K562 (cell line): ENCODE data around the gene VGLL4. TPM values are rescaled to one million over a fixed set of nuclear protein-coding genes. Genes with fewer than 3 reads are reported as not detected.

Experiments
- ATAC-seq: fragments of 200-7000 bp; cut with Tn5 transposase; 3 replicates; pipeline ENCODE4 v1.9.1; 2020; ENCODE audit warnings: moderate library complexity
- BruUV-seq: library from RNA; stranded (reverse); fragments of 400-500 nt; replicated peaks from 2 replicates; lab custom pipeline; 2021; lab: Mats Ljungman, UMichigan
- CTCF ChIA-PET: fragments of 300-600 bp; formaldehyde crosslinking; extraction: SDS; loops from one replicate; lab custom pipeline; 2021; ENCODE audit warnings: low intra/inter-chr PET ratio; lab: Yijun Ruan, JAX
- POLR2A ChIA-PET: fragments of 300-600, 350-650 bp; sonication (Branson Sonifier 250); formaldehyde crosslinking; extraction: SDS; loops from one replicate; lab custom pipeline; 2021; ENCODE audit warnings: antibody characterized with exemption, inconsistent platforms; lab: Yijun Ruan, JAX
- DNase-seq, 4 experiments: peaks; one replicate each; pipeline versions ENCODE4 v3.0.0 to v3.0.0-alpha.2; 2011 to 2018; ENCODE audit warnings: low spot score in 3 of 4, mixed read lengths in 3 of 4; ENCODE audit errors: extremely low read depth in 1 of 4
- FAIRE-seq: peaks from 2 replicates; lab custom pipeline; 2011; peaks lifted over from hg19 to GRCh38; lab: Jason Lieb, UNC
- H2AFZ ChIP-seq: 2 replicates; pipeline ENCODE4 v1.6.0; 2011; ENCODE audit warnings: low read depth, low read length, control low read depth, inconsistent platforms
- H3K27ac ChIP-seq: fragments of 200-600 bp; 3 replicates; pipeline ENCODE4 v1.8.0; 2011; ENCODE audit warnings: low read depth, mild to moderate bottlenecking, control low read depth, inconsistent platforms, low read length, moderate library complexity, mixed read lengths; ENCODE audit errors: extremely low read depth
- H3K27me3 ChIP-seq, 2 experiments: fragments of 300-600 bp in 1 of 2; 2 replicates in 1 of 2; 3 replicates in 1 of 2; pipeline versions ENCODE4 v1.6.0 to v1.8.0; 2011; ENCODE audit warnings: inconsistent platforms in 2 of 2, low read length in 2 of 2, mild to moderate bottlenecking in 1 of 2, mixed read lengths in 1 of 2, moderate library complexity in 1 of 2; ENCODE audit not compliant: control insufficient read depth in 2 of 2, insufficient read depth in 2 of 2
- H3K36me3 ChIP-seq: fragments of 300-600 bp; 3 replicates; pipeline ENCODE4 v1.8.0; 2011; ENCODE audit warnings: mild to moderate bottlenecking, low read length, inconsistent platforms; ENCODE audit not compliant: control insufficient read depth, insufficient read depth
- H3K4me1 ChIP-seq, 2 experiments: fragments of 200-600 bp in 1 of 2; replicated peaks in 1 of 2; 2 replicates in 1 of 2; 3 replicates in 1 of 2; pipeline versions ENCODE4 v1.5.1 to v1.8.0; 2011; ENCODE audit warnings: inconsistent platforms in 2 of 2, low read length in 2 of 2, mild to moderate bottlenecking in 1 of 2, mixed read lengths in 1 of 2, moderate library complexity in 1 of 2; ENCODE audit not compliant: control insufficient read depth in 2 of 2, insufficient read depth in 2 of 2
- H3K4me2 ChIP-seq: 2 replicates; pipeline ENCODE4 v1.6.1; 2011; ENCODE audit warnings: low read length, control low read depth, inconsistent platforms, mixed read lengths; ENCODE audit not compliant: insufficient read depth
- H3K4me3 ChIP-seq: fragments of 200-600 bp; sonication (generic), shearing (Covaris generic); 2 replicates; pipeline ENCODE4 v1.5.1; 2016; ENCODE audit warnings: control low read depth, inconsistent platforms
- H3K79me2 ChIP-seq: fragments of 200-600 bp; 3 replicates; pipeline ENCODE4 v1.8.0; 2011; ENCODE audit warnings: low read length, inconsistent platforms; ENCODE audit not compliant: control insufficient read depth, insufficient read depth
- H3K9ac ChIP-seq, 2 experiments: 2 replicates each; pipeline versions ENCODE4 v1.6.0 to v1.6.1; 2011; ENCODE audit warnings: low read depth in 2 of 2, low read length in 2 of 2, control low read depth in 1 of 2, inconsistent platforms in 1 of 2, mild to moderate bottlenecking in 1 of 2, mixed read lengths in 1 of 2; ENCODE audit not compliant: insufficient read depth in 1 of 2
- H3K9me1 ChIP-seq: one replicate; pipeline ENCODE4 v1.6.0; 2011; ENCODE audit warnings: inconsistent platforms, mild to moderate bottlenecking, low read length, moderate library complexity; ENCODE audit not compliant: control insufficient read depth, insufficient read depth
- H3K9me3 ChIP-seq: replicated peaks from 2 replicates; pipeline ENCODE4 v1.5.1; 2011; ENCODE audit warnings: low read depth, low read length, inconsistent platforms; ENCODE audit not compliant: control insufficient read depth, insufficient read depth
- H4K20me1 ChIP-seq: replicated peaks from 2 replicates; pipeline ENCODE4 v1.6.1; 2011; ENCODE audit warnings: low read length, inconsistent platforms, mixed read lengths; ENCODE audit not compliant: control insufficient read depth, insufficient read depth
- CREM ChIP-seq: IDR thresholded peaks from 2 replicates; pipeline ENCODE4 v1.6.1; 2014; ENCODE audit warnings: antibody characterized with exemption, low read depth
- FOS ChIP-seq: IDR thresholded peaks from 3 replicates; pipeline ENCODE4 v1.6.1; 2011; ENCODE audit not compliant: insufficient read length; ENCODE audit errors: extremely low read depth
- FOXK2 ChIP-seq, 2 experiments: fragments of 450-650 bp; IDR thresholded peaks in 1 of 2; conservative IDR thresholded peaks in 1 of 2; 2 replicates each; pipeline ENCODE4 v1.6.1; 2016; ENCODE audit warnings: low read depth in 2 of 2, mild to moderate bottlenecking in 1 of 2
- HMG20A ChIP-seq: fragments of 450-650 bp; formaldehyde crosslinking; conservative IDR thresholded peaks from 2 replicates; pipeline ENCODE4 v1.4.0; 2020; ENCODE audit warnings: mild to moderate bottlenecking, mixed read lengths
- HNRNPLL ChIP-seq: fragments of 200-400 bp; formaldehyde crosslinking; IDR thresholded peaks from 2 replicates; pipeline ENCODE4 v1.6.1; 2017; ENCODE audit warnings: low read length, low read depth, mild to moderate bottlenecking; ENCODE audit not compliant: poor library complexity, severe bottlenecking
- MCM2 ChIP-seq: fragments of 450-650 bp; IDR thresholded peaks from 2 replicates; pipeline ENCODE4 v1.6.1; 2017; ENCODE audit warnings: low read depth, mild to moderate bottlenecking
- POU5F1 ChIP-seq: fragments of 150-350 bp; IDR thresholded peaks from 2 replicates; pipeline ENCODE4 v1.6.1; 2014; ENCODE audit warnings: borderline replicate concordance, low read length, low read depth, mild to moderate bottlenecking; ENCODE audit not compliant: partially characterized antibody
- RBM15 ChIP-seq: fragments of 200-400 bp; formaldehyde crosslinking; IDR thresholded peaks from 2 replicates; pipeline ENCODE4 v1.6.1; 2018; ENCODE audit warnings: mild to moderate bottlenecking, low read length, moderate library complexity; ENCODE audit not compliant: insufficient read depth
- RHOXF2B ChIP-seq: fragments of 250-450 bp; sonication (Bioruptor Pico); conservative IDR thresholded peaks from 2 replicates; pipeline ENCODE4 v1.5.1; 2021
- ZFP36 ChIP-seq: fragments of 150-350 bp; IDR thresholded peaks from 2 replicates; pipeline ENCODE4 v1.6.1; 2018; ENCODE audit warnings: low read length, low read depth; ENCODE audit not compliant: partially characterized antibody
- ZNF239 ChIP-seq: fragments of 250-450 bp; sonication (Bioruptor Pico); IDR thresholded peaks from 2 replicates; pipeline ENCODE4 v1.4.0; 2020; ENCODE audit warnings: mild to moderate bottlenecking
- ZNF586 ChIP-seq: fragments of 450-650 bp; formaldehyde crosslinking; conservative IDR thresholded peaks from 2 replicates; pipeline ENCODE4 v1.4.0; 2020; ENCODE audit warnings: mild to moderate bottlenecking, moderate library complexity
- ZNF830 ChIP-seq: fragments of 250-450 bp; sonication (Bioruptor Pico); IDR thresholded peaks from 2 replicates; pipeline ENCODE4 v1.5.0; 2021; ENCODE audit warnings: mild to moderate bottlenecking
- WGBS: fragments of 100-300 bp; shearing (Covaris generic); methylation state at CpG from one replicate; pipeline ENCODE4 v1.1.6; 2016; ENCODE audit warnings: low coverage, mixed read lengths; ENCODE audit not compliant: insufficient coverage; ENCODE audit errors: missing lambda C conversion rate; 5-methylcytosine and 5-hydroxymethylcytosine counted together
- in situ Hi-C: fragments of 300-500 bp; cut with MboI; formaldehyde crosslinking; loops from 4 replicates; pipeline ENCODE4 v1.15.0; 2018; ENCODE audit warnings: inconsistent platforms, mixed read lengths
- intact Hi-C: fragments of 100-400 bp; cut with micrococcal nuclease; formaldehyde crosslinking; loops from 2 replicates; pipeline ENCODE4 v1.14.2; 2022
- polyA plus RNA-seq, 8 experiments: library from polyadenylated mRNA; depleted of rRNA in 4 of 8; stranded (reverse) in 5 of 8; unstranded in 3 of 8; fragments of >200 nt; fragmentation: Nextera tagmentation in 2 of 8; fragmentation: Illumina TruSeq in 1 of 8; extraction: Ambion mirVana in 2 of 8; extraction: Trizol in 1 of 8; gene quantifications; 2 replicates each; pipeline versions ENCODE4 v1.2.1 to v1.2.3, GENCODE V29; 2011 to 2014; ENCODE audit warnings: inconsistent platforms in 1 of 8, missing spikeins in 1 of 8
- total RNA-seq, 7 experiments: library from RNA; depleted of rRNA in 6 of 7; stranded (reverse); fragments of >200 nt in 6 of 7; fragmentation: Illumina TruSeq in 2 of 7; extraction: Trizol in 2 of 7; gene quantifications; 2 replicates each; pipeline versions ENCODE4 v1.2.1 to v1.2.3, GENCODE V29; 2011 to 2021; ENCODE audit warnings: low replicate concordance in 1 of 7
- TF ChIP-seq, protein P1 (sequence below): fragments of 450-650 bp; IDR thresholded peaks from 2 replicates; pipeline ENCODE4 v1.6.1; 2016; ENCODE audit warnings: borderline replicate concordance

Gene VGLL4
- total and polyA plus RNA-seq, 9 of the 15 experiments (the other 6 are each of a cell fraction or from before 2014, with no cell fraction given): 0.27 to 10.9 (median 8.6) TPM

DNA sequence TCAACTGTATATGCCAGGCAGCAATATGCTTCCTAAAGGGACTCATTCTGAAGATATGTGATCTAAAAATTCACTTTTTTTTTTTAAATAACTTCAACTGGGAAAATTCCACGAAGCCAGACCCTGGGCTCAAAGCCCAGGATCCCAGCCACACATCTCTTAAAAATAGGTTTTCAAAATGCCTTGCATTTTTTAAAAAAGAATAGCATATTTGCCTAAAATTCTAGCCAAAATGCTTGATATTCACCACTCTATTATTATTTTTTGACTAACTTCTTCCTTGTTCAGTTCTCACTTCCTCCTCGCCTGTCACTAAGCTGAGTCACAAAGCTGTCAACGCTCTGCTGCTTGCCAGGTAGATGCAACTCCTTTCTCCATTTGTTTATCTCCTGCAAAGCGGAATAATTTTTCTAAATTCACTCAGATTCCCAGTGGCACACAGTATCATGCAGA, 28.0 kb upstream of the VGLL4 start (continued):
- TF ChIP-seq, protein P1, sequence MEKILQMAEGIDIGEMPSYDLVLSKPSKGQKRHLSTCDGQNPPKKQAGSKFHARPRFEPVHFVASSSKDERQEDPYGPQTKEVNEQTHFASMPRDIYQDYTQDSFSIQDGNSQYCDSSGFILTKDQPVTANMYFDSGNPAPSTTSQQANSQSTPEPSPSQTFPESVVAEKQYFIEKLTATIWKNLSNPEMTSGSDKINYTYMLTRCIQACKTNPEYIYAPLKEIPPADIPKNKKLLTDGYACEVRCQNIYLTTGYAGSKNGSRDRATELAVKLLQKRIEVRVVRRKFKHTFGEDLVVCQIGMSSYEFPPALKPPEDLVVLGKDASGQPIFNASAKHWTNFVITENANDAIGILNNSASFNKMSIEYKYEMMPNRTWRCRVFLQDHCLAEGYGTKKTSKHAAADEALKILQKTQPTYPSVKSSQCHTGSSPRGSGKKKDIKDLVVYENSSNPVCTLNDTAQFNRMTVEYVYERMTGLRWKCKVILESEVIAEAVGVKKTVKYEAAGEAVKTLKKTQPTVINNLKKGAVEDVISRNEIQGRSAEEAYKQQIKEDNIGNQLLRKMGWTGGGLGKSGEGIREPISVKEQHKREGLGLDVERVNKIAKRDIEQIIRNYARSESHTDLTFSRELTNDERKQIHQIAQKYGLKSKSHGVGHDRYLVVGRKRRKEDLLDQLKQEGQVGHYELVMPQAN: no peak
- TF ChIP-seq MCM2: no peak

DNA sequence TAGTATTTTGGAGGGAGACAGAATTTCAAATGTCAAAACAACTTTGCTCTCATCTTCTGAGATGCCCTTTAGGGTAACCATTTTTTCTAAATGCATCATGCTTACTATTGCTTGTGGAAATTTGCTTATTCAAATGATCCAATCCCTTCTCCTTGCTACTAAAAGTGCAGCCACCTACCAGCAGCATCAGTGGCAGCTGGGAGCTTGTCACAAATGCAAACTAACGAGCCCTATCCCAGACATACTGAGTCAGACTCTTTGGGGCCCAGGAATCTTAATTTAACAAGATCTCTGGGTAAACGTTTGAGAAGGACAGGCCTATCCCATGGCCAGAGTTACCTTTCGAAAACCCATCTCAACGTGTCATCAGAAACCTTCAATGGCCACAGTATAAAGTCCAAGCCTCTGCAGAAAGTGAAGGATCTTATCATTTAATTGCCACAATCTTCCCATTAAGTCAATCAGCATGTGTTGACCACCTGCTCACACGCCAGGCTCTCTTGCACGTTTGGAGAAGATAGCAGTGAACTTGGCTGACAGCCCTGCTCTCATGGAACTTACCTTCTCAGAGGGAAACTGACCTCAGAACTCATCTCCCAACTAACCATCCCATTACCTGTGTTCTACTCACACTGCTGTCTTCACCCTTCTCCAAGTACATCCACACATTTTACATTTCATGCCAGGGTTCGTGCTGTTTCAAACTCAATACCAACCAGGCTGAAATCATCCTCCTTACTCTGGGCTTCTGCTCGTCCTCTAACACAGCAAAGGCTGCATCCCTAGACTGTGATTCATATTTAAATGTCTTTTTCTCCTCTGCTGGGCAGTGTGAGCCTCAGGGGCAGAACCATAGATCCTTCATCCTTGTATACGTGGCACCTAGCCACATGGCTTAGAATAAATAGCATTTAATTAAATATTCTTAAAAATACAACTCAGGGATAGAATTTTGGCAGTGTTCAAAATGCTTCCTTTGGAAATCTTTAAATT, 24.8 kb upstream of the VGLL4 start:
- intact Hi-C loops (no loop called here), in situ Hi-C loops (loop anchor here (25.0 kb wide), 1 partner anchor 906 kb away; no protein-coding TSS in a partner anchor)
- Histone ChIP-seq H3K27me3 (peaks cover 30 to 45% of the 10 kb centered on the region in 2 experiments), H2AFZ (no peak overlapping the region), H3K9me3 (no peaks in the 10 kb centered on the region), H3K9ac (no peak overlapping the region), H3K36me3 (no peaks in the 10 kb centered on the region), H3K79me2 (no peaks in the 10 kb centered on the region), H3K4me2 (no peak overlapping the region), H4K20me1 (no peaks in the 10 kb centered on the region), H3K4me1 (no peaks in the 10 kb centered on the region; a peak in 2 of 5 replicates), H3K4me3 (no peak overlapping the region), H3K9me1 (no peaks in the 10 kb centered on the region), H3K27ac (no peak overlapping the region)
- ChIA-PET CTCF (interaction anchor here (0.6 kb wide), 1 partner anchor 15 kb away, joined by 3 read pairs; no protein-coding TSS in a partner anchor), POLR2A (no interaction called here)
- BruUV-seq: no TSS peak
- ATAC-seq: no peak
- DNase-seq: no peak
- no peak for TF ChIP-seq ZNF586
- no peak for TF ChIP-seq ZNF239 (CRISPR knock-in tag)
- no peak for TF ChIP-seq CREM
- no peak for TF ChIP-seq FOXK2 (conservative IDR thresholded peaks at IDR 0.05 in 1 of 2, IDR thresholded peaks at IDR 0.05 in 1 of 2; ENCODE audit: low read depth in 2 of 2)
- no peak for TF ChIP-seq RBM15
- no peak for TF ChIP-seq RHOXF2B (CRISPR knock-in tag)
- no peak for TF ChIP-seq ZFP36
- TF ChIP-seq ZNF830 (CRISPR knock-in tag): no peak
- no peak for TF ChIP-seq HMG20A (CRISPR knock-in tag)
- no peak for TF ChIP-seq FOS
- TF ChIP-seq POU5F1: no peak
- no peak for TF ChIP-seq HNRNPLL
- WGBS: 2% methylated on average over 9 of the region's 9 CpGs
- no peak for FAIRE-seq
